ENCODE measurements around the gene CFP. TPM values are rescaled to one million over a fixed set of nuclear protein-coding genes. Genes with fewer than 3 reads are reported as not detected.

The CFP gene
- total RNA-seq, 4 donors from 2014 or later, result 0.83 to 3.8 (median 1.9) TPM

GRCh38 chrX:47587091-47587891 is 42.4 kb downstream of the CFP start:
- Histone ChIP-seq H3K36me3 (no peaks in the 10 kb centered on the region), H3K9me3 (no peaks in the 10 kb centered on the region), H3K27ac (no peak overlapping the region), H3K4me3 (no peak overlapping the region), H3K4me1 (peaks cover 0 to 17% (median 7%) of the 10 kb centered on the region in 3 donors), H3K27me3 (no peaks in the 10 kb centered on the region)
- 45% methylated on average over 4 of the region's 4 CpGs; no CpG with 5 or more reads in 1 of the 2 donors for WGBS, 2 donors
- TF ChIP-seq CTCF (IDR thresholded peaks at IDR 0.05), result no peak
- TF ChIP-seq POLR2A (IDR thresholded peaks at IDR 0.05), result no peak
- no peak for DNase-seq
- intact Hi-C loops (cut with DNase I), result no loop called here

GRCh38 chrX:47586043-47586787 is 43.5 kb downstream of the CFP start:
- intact Hi-C loops (cut with DNase I), result no loop called here
- TF ChIP-seq CTCF (IDR thresholded peaks at IDR 0.05) (no peak), POLR2A (IDR thresholded peaks at IDR 0.05) (no peak)
- no peaks in the 10 kb centered on the region for H3K36me3 ChIP-seq
- 60 to 69% methylated on average over 2 to 8 of the region's 11 CpGs for WGBS, 2 donors
- peaks cover 0 to 23% (median 7%) of the 10 kb centered on the region in 3 donors for H3K4me1 ChIP-seq
- no peaks in the 10 kb centered on the region for H3K9me3 ChIP-seq
- H3K27me3 ChIP-seq, result no peaks in the 10 kb centered on the region
- no peak for DNase-seq
- no peak overlapping the region for H3K4me3 ChIP-seq
- no peak overlapping the region for H3K27ac ChIP-seq

GRCh38 chrX:47585273-47585672 is 44.5 kb downstream of the CFP start:
- DNase-seq, result no peak
- TF ChIP-seq CTCF (IDR thresholded peaks at IDR 0.05) (no peak), POLR2A (IDR thresholded peaks at IDR 0.05) (no peak)
- Histone ChIP-seq H3K9me3 (no peaks in the 10 kb centered on the region), H3K4me3 (no peak overlapping the region), H3K27ac (no peak overlapping the region), H3K27me3 (no peaks in the 10 kb centered on the region), H3K4me1 (peaks cover 0 to 23% (median 7%) of the 10 kb centered on the region in 3 donors), H3K36me3 (no peaks in the 10 kb centered on the region)
- WGBS, 2 donors, result no CpG with 5 or more reads among the region's 16 CpGs
- intact Hi-C loops (cut with DNase I), result no loop called here

- no peaks in the 10 kb centered on the region for H3K36me3 ChIP-seq
- H3K4me3 ChIP-seq, result no peak overlapping the region
- peaks cover 0 to 23% (median 7%) of the 10 kb centered on the region in 3 donors for H3K4me1 ChIP-seq
- intact Hi-C loops (cut with DNase I), result no loop called here
- no peak for DNase-seq
- no peak overlapping the region for H3K27ac ChIP-seq
- no peaks in the 10 kb centered on the region for H3K9me3 ChIP-seq
- 66 to 68% methylated on average over 5 to 6 of the region's 6 CpGs for WGBS, 2 donors
- TF ChIP-seq CTCF (IDR thresholded peaks at IDR 0.05) (no peak), POLR2A (IDR thresholded peaks at IDR 0.05) (no peak)
- no peaks in the 10 kb centered on the region for H3K27me3 ChIP-seq
Measured at GRCh38 chrX:47584714-47585113, 45.0 kb downstream of the CFP start.

All from esophagus squamous epithelium (tissue), 5 donors.